Measurements from ENCODE around the gene WDR86.

WDR86 gene

GRCh38 chr7:151394076-151395035, 15.5 kb downstream of the WDR86 start:
- Mint-ChIP-seq H3K4me3 (no peak overlapping the region), H3K36me3 (ENCODE audit: low read depth) (peaks cover 51% of the 10 kb centered on the region), H3K27ac (no peak overlapping the region), H3K4me1 (no peaks in the 10 kb centered on the region), H3K9me3 (no peaks in the 10 kb centered on the region), H3K27me3 (ENCODE audit: low read depth) (no peaks in the 10 kb centered on the region)
- no peak for TF ChIP-seq CTCF (IDR thresholded peaks at IDR 0.05; ENCODE audit: unreplicated experiment in 3 of 3)

GRCh38 chr7:151393031-151393977, 16.5 kb downstream of the WDR86 start:
- Mint-ChIP-seq H3K9me3 (no peaks in the 10 kb centered on the region), H3K27ac (no peak overlapping the region), H3K36me3 (ENCODE audit: low read depth) (peaks cover 54% of the 10 kb centered on the region), H3K4me3 (no peak overlapping the region), H3K4me1 (no peaks in the 10 kb centered on the region), H3K27me3 (ENCODE audit: low read depth) (no peaks in the 10 kb centered on the region)
- no peak for TF ChIP-seq CTCF (IDR thresholded peaks at IDR 0.05; ENCODE audit: unreplicated experiment in 3 of 3)

- peaks cover 48% of the 10 kb centered on the region for H3K36me3 Mint-ChIP-seq (ENCODE audit: low read depth)
- no peaks in the 10 kb centered on the region for H3K27me3 Mint-ChIP-seq (ENCODE audit: low read depth)
- no peaks in the 10 kb centered on the region for H3K4me1 Mint-ChIP-seq
- TF ChIP-seq CTCF (IDR thresholded peaks at IDR 0.05; ENCODE audit: unreplicated experiment in 3 of 3) = no peak
- no peaks in the 10 kb centered on the region for H3K9me3 Mint-ChIP-seq
- no peak overlapping the region for H3K4me3 Mint-ChIP-seq
- no peak overlapping the region for H3K27ac Mint-ChIP-seq
These were observed 17.4 kb downstream of the WDR86 start for GRCh38 chr7:151392426-151392825.

- H3K4me3 Mint-ChIP-seq = no peak overlapping the region
- no peak overlapping the region for H3K27ac Mint-ChIP-seq
- H3K9me3 Mint-ChIP-seq = no peaks in the 10 kb centered on the region
- peaks cover 45% of the 10 kb centered on the region for H3K36me3 Mint-ChIP-seq (ENCODE audit: low read depth)
- no peaks in the 10 kb centered on the region for H3K4me1 Mint-ChIP-seq
- TF ChIP-seq CTCF (IDR thresholded peaks at IDR 0.05; ENCODE audit: unreplicated experiment in 3 of 3) = no peak
- no peaks in the 10 kb centered on the region for H3K27me3 Mint-ChIP-seq (ENCODE audit: low read depth)
These were observed 17.8 kb downstream of the WDR86 start for GRCh38 chr7:151392002-151392401.

GRCh38 chr7:151391358-151391730, 18.5 kb downstream of the WDR86 start:
- TF ChIP-seq CTCF (IDR thresholded peaks at IDR 0.05; ENCODE audit: unreplicated experiment in 3 of 3) = no peak
- Mint-ChIP-seq H3K4me1 (no peaks in the 10 kb centered on the region), H3K4me3 (no peak overlapping the region), H3K9me3 (no peaks in the 10 kb centered on the region), H3K27me3 (ENCODE audit: low read depth) (no peaks in the 10 kb centered on the region), H3K36me3 (ENCODE audit: low read depth) (peaks cover 44% of the 10 kb centered on the region), H3K27ac (no peak overlapping the region)

Measured in nephron (organoid).